NCI-H446 (cell line): Measurements from ENCODE around the gene MET.
A peak's percentile ranks its signal among the peaks of the same experiment; 100 is the strongest.
"Not testable (repeated sequence)": the region's sequence is repeated elsewhere in the genome, so short reads cannot be mapped to it uniquely, and the experiment has no call there.

Experiments
- DNase-seq, 2 experiments: peaks; one replicate each; lab custom pipeline; 2025; lab: John Stamatoyannopoulos, UW

The MET gene

GRCh38 chr7:116671681-116672595 is at the start of gene MET:
MET (plus strand) TSS chr7:116672196; CDS start chr7:116699085, 26,889 bp downstream.
- DNase-seq: no peak

GRCh38 chr7:116626886-116627285 is 45.1 kb upstream of the MET start:
- peak in 1 of 2 experiments; percentile 30 for DNase-seq

- no peak for DNase-seq
Measured at GRCh38 chr7:116629051-116629463, 42.9 kb upstream of the MET start.

DNA sequence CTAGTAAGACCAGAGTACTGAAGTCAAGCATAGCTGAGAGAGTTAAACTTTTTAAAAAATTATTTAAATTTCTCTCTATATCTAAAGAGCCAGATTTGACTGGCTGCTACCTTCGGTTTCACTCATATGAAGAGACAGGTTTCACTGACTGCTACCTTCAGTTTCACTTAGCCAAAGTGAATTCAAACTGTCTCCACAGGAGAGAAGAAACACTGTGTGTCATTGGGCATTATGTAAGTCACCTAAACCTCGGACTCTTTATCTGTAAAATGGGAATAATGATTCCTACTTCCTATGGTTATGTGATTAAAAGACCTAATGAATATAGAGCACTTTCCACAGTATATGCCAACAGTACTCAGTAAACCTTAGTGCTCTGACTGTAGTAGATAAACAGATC is 41.6 kb upstream of the MET start:
- DNase-seq: no peak

DNA sequence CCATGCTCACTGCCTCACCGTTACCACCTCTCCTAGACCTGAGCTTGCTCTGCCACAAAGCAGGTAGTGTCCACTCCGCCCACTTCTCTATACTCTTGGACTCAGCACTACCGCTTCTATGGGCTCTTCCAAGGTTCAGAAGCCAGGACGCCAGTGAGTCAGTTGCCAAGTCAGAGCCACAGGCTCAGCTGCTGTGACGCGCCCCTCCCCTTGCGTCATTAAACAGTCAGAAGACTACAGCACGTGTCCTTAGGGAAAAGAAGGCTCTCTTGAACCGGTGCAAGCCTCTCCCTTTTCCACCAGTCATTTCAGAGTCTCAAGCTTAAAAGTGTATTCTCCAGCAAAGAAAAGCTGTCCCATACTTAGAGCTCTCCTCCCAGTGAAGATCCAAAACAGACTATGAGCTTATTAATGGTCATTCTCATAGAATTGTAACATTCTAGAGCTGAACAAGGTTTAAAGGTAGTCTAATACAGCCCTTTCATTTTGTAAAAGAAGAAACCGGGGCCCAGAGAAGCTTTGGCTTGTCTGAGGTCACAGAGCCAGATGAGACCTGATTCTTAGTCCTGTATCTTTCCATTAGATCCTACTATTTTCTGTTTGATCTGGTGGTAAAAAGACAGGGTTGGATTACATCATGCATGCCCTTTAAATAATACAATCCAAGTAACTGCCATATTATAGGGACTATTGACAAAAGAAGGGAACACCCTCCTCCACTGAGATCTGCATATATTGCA is 40.9 kb upstream of the MET start:
- DNase-seq: no peak

DNA sequence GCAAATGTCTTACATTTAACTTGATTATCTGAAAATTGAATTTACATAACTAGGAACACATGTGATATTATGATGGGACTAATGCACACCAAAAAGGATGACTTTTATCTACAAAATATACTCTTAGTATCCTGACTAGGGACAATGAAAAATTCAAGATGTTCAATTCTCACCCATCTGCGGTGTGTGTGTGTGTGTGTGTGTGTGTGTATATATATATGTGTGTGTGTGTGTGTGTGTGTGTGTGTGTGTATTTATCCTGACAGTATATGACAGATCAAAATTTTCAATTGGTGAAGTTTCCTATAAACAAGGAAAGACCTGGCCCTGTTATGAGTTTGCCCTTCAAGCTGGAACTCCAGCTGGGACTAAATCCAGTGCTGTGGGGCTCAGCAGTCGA is 40.3 kb upstream of the MET start:
- no peak for DNase-seq

- no peak for DNase-seq
Measured at GRCh38 chr7:116632384-116632783, 39.6 kb upstream of the MET start.

GRCh38 chr7:116633131-116633988 is 38.6 kb upstream of the MET start:
- no peak for DNase-seq

- no peak for DNase-seq
Measured at GRCh38 chr7:116636997-116637396, 35.0 kb upstream of the MET start.

GRCh38 chr7:116638592-116638991 is 33.4 kb upstream of the MET start:
- not testable (repeated sequence) for DNase-seq

GRCh38 chr7:116641551-116642153 is 30.3 kb upstream of the MET start:
- no peak for DNase-seq

DNA sequence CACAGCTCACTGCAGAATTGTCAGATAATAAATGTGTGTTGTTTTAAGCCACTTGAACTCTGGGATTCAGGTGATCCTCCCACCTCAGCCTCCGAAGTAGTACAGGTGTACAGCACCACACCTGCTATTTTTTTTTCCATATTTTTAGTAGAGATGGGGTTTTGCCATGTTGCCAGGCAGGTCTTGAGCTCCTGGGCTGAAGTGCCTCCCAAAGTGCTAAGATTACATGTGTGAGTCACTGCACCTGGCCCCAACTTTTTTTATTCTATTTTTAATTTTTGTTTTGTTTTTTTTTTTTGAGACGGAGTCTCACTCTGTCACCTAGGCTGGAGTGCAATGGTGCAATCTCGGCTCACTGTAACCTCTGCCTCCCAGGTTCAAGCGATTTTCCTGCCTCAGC is 28.8 kb upstream of the MET start:
- not testable (repeated sequence) for DNase-seq

GRCh38 chr7:116644628-116645027 is 27.4 kb upstream of the MET start:
- DNase-seq: no peak

DNA sequence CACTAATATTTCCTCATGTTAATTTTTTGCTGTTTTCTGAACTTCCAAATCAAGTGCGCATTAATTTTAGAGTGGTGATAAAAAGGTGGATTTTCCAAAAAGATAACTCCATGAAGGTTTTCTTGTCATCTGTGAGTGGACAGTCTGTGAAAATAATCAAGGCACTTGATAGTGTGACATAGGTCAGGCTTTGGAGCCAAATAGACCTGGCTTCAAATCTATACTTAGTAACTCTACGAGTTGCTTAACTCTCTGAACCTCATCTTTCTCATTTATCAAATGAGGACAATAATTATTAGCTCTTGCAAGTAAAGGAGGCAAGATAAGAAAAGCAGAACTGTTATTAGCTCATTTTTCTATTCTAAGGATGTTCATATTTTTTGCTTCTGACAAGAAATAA is 24.7 kb upstream of the MET start:
- DNase-seq: no peak

- DNase-seq: no peak
Measured at GRCh38 chr7:116647861-116648260, 24.1 kb upstream of the MET start.

DNA sequence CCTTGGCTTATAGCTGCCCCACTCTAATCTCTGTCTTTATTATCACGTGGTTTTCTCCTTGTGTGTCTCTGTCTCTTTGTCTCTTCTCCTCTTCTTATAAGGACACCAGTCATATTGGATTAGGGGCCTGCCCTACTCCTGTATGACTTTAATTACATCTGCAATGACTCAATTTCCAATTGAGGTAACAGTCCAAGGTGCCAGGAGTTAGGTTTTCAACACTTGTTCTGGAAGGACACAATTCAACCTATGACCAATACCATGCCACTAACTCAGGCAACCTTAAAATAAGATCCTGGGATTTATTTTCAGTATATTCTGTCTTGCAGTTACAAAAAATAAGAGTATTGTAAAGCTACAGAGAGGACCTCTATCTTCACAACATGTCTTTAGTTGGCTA is 21.6 kb upstream of the MET start:
- no peak for DNase-seq

DNA sequence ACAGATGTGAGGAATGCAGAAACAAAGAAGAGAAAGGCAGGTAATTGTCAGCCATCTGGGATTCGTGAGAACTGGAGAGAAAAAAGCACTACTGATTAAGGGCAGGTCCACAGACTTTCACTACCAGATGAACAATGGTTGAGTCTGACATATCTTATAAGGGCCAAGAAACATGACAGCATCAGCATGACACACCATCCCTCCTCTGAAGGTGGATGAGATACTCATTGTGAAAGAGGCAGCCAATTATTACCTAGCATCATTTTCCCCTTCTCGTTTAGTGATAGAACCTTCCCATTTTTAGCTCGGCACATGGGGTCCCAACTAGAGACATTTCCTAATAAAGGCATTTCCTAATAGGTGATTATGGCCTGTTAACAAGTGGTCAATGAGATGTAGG is 19.2 kb upstream of the MET start:
- DNase-seq: no peak

GRCh38 chr7:116653204-116653603 is 18.8 kb upstream of the MET start:
- no peak for DNase-seq

DNA sequence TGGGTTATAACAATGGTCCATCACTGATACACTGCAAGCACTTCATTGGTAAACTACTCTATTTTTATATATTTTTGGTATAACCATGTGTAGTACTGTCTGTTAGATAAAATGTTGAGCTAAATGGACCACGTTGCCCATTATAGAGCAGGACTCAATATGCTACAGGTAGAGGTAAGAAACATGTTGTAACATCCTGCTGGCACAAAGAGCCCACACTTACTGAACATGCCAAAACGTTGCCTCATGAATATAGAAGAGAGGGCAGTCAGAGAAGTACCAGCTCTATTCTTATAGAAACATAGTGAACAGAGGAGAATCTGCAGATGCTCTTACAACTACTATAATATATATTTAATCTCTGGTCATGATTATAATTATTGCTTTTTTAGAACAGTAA is 18.4 kb upstream of the MET start:
- no peak for DNase-seq

GRCh38 chr7:116659248-116659647 is 12.7 kb upstream of the MET start:
- DNase-seq: not testable (repeated sequence)

DNA sequence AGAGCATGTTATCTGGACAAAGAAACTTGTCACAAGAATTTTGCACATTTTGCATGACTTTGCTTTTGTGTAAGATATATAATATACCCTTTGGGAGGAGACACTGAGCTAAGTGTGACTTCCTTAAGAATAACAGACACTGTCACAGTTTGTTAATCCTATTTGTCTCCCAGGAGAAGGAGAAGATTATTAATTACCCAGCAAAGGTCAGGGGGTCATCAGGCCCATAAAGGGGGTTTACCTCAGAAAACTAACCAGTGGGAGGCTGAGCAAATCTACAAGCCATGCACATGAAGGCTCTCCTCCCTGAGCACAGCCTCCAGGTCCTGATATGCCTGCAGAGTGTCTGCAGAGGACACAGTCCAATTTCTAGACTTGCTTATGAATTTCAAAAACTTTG is 10.1 kb upstream of the MET start:
- DNase-seq: no peak

GRCh38 chr7:116663744-116664143 is 8.3 kb upstream of the MET start:
- no peak for DNase-seq
